K562 (cell line): ENCODE results near the gene SPTBN5.

Experiments used
- CTCF ChIP-seq, 3 experiments: IDR thresholded peaks in 2 of 3; conservative IDR thresholded peaks in 1 of 3; 2 replicates each; pipeline ENCODE4 v1.5.1; 2011 to 2012; ENCODE audit warnings: low read length in 3 of 3, mild to moderate bottlenecking in 3 of 3, control low read depth in 2 of 3, improper control_type of control experiment in 1 of 3, inconsistent platforms in 1 of 3, low read depth in 1 of 3, mixed read lengths in 1 of 3, moderate library complexity in 1 of 3; ENCODE audit not compliant: insufficient read depth in 2 of 3
- ETV1 ChIP-seq: fragments of 450-650 bp; conservative IDR thresholded peaks from 2 replicates; pipeline ENCODE4 v1.6.1; 2016; ENCODE audit warnings: missing genetic modification characterization, control low read depth, low read depth, missing compliant biosample characterization
- FOXJ2 ChIP-seq: fragments of 200-800 bp; sonication (Bioruptor generic); IDR thresholded peaks from 2 replicates; pipeline ENCODE4 v1.6.1; 2016; ENCODE audit warnings: missing genetic modification characterization, missing compliant biosample characterization

- TF ChIP-seq ETV1 (tag): no peak
- no peak for TF ChIP-seq FOXJ2 (tag)
- no peak for TF ChIP-seq CTCF (IDR thresholded peaks at IDR 0.05 in 2 of 3, conservative IDR thresholded peaks at IDR 0.05 in 1 of 3; ENCODE audit: insufficient read depth in 2 of 3, low read depth in 1 of 3, low read length in 3 of 3)
Measured at GRCh38 chr15:41821831-41822230, 72.0 kb downstream of the SPTBN5 start.
